Fibroblast of upper back skin (primary cell): ENCODE data around the gene GTPBP3.

ENCODE experiments used
- DNase-seq: peaks from one replicate; pipeline ENCODE4 v3.0.0-alpha.2; 2013

Gene GTPBP3

DNA sequence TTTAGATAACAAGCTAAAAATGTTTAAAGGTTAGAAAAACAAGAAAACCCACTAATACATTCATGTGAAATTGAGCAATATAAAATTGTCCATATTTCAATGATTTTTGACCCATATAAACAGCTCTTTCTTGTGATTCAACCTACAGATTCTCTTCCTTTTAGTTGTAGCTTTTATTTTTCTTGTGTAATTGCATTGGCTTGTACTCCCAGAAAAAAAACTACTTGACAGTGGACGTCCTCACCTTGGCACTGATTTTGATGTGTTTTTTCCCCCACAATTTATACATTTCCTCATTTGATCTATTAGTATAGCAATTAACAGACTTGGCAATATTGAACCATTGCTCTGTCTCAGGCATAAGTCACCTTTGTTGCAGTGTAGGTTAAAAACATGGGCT, 51.9 kb downstream of the GTPBP3 start:
- no peak for DNase-seq

DNA sequence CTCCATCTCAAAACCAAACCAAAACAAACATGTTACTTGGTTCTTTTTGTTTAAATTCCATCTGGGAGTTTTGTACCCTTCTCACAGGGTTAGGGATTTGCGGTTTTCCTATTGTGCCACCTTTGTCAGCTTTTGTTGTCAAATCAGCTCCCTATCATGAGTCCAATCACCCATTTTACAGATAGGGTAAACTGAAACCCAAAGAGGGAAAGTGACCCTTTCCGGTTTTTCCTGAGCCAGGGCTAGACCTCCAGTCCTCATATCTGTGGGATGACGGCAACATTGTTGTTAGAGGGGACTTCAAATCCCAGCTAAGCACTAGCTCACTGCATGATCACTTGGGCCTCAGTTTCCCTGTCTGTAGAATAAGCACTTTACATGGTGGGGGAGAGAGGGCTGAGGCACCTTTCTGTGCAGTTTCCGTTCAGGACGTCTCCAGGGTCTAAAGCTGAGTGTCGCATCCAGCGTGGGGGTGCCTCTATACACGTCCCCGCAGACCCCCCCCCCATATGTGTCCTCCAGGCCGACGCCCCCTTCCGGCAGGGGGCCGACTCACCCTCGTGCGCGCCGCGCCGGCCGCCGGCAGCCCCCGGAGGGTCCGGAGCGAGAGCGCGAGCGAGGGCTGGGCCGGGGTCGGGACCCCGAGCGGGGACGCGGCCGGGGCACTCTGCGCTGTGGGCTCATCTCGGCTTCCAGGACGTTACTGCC, 52.8 kb downstream of the GTPBP3 start:
- no peak for DNase-seq

DNA sequence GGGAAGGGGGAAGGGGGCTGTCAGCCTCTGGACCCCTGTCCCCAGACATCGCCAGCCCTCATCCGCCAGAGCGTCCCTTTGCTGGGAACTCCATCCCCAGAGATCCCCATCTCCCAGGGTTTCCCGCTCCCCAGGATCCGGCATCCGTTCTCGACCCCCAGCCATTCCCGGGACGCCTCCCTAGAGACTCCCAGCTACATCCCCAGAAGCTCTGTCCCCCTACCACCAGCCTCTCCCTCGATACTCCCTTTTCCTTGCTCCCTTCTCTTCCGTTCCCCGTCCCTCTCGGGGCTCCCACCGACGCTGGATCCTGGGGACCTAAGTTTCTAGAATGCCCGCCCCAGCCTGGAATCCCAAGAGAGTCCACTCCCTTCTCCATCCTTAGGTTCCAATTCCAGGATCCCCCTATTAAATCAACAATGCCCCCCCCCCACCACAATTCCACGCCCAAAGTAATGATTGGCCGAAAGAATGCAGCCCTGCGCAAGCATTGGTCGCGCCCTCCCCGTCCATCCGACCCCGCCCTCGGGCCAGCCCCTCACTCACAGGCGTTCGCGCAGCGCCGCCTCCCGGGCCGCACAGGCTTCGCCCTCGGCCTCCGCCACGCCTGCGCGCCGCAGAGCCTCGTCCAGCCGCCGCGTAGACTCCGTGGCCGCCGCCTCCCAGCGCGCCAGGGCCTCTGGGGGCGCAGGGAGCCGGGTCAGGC, 53.5 kb downstream of the GTPBP3 start:
- DNase-seq: peak; percentile 90

DNA sequence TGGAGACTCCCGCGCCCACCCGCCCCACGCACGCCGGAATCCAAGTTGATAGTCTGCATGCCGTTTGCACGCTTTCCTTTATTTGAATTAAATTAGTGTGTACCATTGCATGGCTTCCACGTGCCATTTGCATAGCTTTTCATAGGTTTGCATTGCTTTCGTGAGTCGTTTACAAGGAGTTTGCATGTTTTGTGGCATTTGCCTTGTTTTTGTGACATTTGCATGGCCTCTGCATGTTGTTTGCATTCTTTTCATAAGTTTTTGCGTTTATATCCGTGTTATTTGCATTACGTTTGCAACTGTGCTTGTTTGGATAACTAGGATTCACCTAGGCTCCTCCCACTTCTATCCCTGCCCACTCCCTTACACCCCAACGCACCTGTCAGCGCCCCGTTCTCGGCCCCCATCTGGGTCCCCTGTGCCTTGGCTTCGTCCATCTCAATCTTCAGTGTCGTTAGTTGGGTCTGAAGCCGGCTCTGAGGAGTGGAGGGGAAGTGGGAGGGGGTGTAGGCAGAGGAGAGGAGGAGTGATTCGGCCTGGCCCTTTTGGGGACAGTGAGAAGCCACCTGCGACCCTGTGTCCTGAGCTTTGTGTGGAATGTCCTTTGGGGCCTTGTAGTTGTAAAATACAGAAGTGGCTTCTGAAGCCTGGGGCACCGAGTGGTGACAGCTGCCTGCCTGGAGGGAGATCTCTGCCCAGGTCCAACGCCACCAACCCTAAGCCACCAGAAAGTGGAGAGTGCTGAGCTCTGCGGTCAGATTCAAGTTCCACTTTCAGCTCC, 54.2 kb downstream of the GTPBP3 start:
- no peak for DNase-seq
